Keratinocyte (primary cell): ENCODE results near the gene TRPM2.

ENCODE experiments used
- CTCF ChIP-seq, 3 experiments: IDR thresholded peaks in 1 of 3; conservative IDR thresholded peaks in 1 of 3; optimal IDR thresholded peaks in 1 of 3; 2 replicates in 2 of 3; 3 replicates in 1 of 3; pipeline versions ENCODE3 to v1.5.1; 2011; ENCODE audit warnings: low read length in 3 of 3, mild to moderate bottlenecking in 3 of 3, moderate library complexity in 2 of 3, control low read depth in 1 of 3, inconsistent platforms in 1 of 3; ENCODE audit not compliant: insufficient read depth in 2 of 3; ENCODE audit errors: extremely low read depth in 1 of 3
- EZH2 ChIP-seq: IDR thresholded peaks from one replicate; pipeline ENCODE4 v1.6.1; 2012; ENCODE audit warnings: inconsistent platforms, mild to moderate bottlenecking, low read length, moderate library complexity

- TF ChIP-seq CTCF (optimal IDR thresholded peaks at IDR 0.05 in 1 of 3, IDR thresholded peaks at IDR 0.05 in 1 of 3, conservative IDR thresholded peaks at IDR 0.05 in 1 of 3; ENCODE audit: extremely low read depth in 1 of 3, insufficient read depth in 2 of 3, low read length in 3 of 3): no peak
- TF ChIP-seq EZH2: no peak
Observed at GRCh38 chr21:44482581-44483287, 129.3 kb downstream of the TRPM2 start.
